T-helper 22 cell (primary cell): ENCODE measurements around the gene DDX3Y.

Experiments used
- DNase-seq: peaks from one replicate; pipeline ENCODE4 v3.0.0-alpha.2; 2020; ENCODE audit warnings: low read depth

The DDX3Y gene

DNA sequence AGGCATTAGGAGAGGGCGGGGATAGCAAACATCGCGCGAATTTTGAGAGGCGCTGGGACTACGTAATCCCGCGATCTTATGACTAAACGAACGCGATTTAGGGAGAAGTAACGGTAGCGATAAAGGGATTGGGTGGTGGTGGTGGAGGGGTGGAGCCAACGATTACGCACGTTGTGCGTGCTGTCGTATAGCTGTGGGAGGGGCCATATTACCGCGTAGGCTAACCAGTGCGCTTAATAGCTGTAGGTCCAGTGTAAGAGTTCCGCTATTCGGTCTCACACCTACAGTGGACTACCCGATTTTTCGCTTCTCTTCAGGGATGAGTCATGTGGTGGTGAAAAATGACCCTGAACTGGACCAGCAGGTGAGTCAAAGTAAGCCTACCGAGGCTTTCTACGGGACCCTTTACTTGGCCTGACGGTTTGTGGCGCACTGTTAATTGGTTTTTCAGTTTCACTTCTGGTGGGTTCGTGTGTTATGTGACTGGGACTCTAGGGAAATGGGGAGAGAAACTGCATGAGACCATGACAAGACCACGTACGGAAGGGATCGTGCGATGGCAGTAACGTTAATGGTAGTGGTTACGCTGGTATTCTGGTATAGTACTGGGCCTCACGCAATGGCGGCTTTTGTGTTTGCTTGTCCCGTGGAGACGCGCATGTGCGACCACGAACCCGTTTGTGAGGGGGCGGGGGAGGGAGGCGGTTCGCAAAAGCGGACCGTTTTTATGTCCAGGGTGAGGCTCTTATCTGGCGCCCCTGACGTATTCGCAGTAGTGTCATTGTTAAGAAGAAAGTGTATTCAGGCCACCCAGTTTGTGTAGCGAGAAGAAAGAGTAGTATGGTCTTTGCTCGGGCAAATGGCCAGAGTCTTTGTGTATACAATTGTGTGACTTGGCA, at the start of gene DDX3Y:
TSS of gene DDX3Y (plus strand) at position 251 of the 899 bp plus-strand sequence. CDS start at position 320, 69 bp downstream.
- DNase-seq = no peak

DNA sequence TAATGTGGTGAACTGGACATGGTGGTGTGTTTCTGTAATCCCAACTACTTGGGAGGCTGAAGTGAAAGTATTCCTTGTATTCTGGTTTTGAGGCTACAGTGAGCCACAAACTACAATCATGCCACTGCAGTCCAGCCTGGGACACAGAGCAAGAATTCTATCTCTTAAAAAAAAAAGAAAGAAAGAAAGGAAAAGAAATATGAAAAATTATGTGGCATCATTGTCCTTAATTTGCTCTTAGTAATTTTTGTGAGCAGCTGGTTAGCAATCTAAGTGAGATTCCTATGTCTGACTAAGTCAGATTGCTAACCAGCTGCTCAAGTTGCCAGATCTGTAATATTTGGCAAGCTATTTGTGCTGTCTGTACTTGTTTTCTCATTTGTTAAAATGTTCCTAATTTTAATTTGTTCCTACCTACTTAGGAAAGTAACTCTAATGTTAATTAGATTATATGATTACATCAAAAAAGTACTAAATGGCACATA, 48.8 kb upstream of the DDX3Y start:
- no peak for DNase-seq

DNA sequence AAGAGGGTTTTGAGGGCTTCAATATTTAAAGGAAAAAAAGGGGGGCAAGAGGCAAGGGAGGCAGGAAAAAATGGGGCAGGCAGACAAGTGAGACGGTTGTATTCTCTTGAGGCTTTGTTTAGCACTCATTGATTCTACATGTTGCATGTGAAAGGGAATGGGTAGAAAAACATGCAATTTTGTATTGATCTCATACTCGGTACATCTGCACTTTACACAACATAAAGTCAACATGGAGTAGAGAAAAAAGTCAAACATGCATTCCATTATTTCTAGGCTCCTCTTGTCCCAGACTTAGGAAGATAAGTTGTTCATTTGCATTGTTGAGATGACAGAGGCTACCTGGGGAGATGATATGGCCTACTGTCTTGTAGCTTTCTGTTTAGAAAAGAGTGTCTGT, 36.7 kb upstream of the DDX3Y start:
- no peak for DNase-seq

DNA sequence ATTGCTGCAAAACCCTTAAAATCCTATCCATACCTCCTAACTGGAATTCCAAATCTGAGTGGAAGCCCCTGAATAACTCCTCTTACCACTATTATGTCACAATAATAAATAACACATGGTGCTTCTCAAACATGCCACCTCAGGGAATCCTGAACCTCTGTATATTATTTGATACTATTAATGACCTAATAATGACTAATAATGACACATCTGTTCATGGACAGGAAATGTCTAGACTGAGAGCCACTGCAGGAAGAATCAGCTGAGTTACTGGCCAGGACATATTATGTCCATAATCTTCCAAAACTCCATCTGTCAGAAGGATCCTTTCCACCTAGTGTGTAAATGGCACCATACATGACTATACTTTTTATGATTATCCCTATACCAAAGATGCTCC, 7.7 kb upstream of the DDX3Y start:
- no peak for DNase-seq

DNA sequence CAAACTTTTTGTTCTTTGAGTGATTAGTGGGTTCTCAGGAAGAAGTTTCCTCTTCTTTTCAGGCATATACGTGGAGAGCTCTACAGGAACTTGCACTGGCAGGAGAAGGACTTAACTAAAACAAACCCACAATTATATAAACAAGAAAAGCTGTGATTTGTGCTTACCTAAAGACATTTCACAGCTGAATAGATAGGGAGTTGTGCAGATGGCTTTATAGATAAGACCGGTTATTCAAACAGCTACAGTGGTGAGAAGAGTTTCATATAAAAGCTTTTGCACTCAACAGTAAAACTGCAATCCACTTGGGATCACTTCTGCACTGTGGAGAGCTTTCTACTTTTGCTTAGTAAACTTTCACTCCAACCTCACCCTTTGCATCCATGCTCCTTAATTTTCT, 6.1 kb upstream of the DDX3Y start:
- DNase-seq = no peak

DNA sequence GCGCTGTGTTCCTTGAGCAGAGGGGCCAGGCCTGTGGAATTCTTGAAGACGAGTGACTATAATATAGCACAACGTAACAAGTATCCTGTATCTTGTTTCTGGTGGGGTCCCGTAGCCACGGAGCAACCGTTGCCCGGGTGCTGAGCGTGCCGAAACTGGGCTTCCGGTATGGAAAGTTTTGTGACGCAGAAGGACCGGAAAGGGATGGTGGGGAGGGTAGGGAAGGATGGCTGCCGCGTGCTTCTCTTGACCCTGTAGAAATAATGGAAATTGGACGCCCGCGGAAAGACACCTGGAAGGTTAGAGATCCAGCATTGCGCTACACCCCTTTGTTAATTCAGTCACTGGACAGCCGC, 827 bp downstream of the DDX3Y start:
- no peak for DNase-seq

DNA sequence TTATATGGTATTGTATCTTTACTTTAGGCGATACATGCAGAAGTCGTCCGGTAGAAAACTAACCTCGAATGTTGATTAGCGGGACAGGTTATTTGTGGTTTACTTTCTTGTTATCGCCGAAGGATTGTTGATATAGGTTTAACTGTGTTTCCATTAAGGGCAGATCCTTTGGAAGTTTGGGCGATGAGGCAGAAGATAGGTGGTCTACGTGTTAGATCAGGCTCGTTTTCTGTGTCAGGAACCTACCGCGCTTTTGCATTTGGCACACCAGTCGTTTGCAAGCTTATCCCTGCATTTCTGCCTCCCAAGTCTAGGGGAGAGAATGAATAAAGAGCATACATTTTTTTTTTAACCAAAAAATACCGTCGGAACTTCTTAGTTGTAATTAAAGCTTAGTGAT, 1.2 kb downstream of the DDX3Y start:
- DNase-seq = no peak

DNA sequence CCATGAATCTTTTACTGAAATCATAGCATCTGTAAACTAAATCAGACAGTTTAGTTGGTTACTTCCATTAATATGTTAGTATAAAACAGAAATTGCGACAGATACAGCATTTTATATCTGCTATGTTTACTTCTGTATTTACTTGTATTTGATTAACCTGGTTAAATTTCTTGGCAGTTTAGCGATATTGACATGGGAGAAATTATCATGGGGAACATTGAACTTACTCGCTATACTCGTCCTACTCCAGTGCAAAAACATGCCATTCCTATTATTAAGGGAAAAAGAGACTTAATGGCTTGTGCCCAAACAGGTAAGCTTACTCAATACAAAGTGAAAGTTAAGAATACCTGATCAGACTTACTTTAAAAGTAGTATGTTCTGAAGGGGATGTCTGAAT, 8.9 kb downstream of the DDX3Y start:
- DNase-seq = no peak

DNA sequence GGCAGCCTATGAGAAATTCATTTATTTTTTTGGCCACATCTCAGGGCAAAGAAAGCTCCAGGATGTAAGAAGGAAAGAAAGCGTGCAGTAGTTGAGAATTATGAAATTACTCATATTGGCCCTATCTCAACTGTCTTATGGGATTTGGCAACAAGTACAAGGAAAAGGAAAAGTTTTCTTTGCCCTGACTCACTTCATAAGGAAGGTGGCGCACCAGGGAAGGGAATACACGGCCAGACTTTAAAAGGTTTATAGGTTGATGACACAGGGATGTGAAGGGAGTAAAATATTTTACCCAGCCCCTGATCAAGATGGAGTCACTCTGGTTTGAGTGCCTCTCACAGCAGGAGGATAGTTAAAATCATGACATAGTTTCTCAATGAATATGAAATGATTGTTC, 23.4 kb downstream of the DDX3Y start:
- no peak for DNase-seq

DNA sequence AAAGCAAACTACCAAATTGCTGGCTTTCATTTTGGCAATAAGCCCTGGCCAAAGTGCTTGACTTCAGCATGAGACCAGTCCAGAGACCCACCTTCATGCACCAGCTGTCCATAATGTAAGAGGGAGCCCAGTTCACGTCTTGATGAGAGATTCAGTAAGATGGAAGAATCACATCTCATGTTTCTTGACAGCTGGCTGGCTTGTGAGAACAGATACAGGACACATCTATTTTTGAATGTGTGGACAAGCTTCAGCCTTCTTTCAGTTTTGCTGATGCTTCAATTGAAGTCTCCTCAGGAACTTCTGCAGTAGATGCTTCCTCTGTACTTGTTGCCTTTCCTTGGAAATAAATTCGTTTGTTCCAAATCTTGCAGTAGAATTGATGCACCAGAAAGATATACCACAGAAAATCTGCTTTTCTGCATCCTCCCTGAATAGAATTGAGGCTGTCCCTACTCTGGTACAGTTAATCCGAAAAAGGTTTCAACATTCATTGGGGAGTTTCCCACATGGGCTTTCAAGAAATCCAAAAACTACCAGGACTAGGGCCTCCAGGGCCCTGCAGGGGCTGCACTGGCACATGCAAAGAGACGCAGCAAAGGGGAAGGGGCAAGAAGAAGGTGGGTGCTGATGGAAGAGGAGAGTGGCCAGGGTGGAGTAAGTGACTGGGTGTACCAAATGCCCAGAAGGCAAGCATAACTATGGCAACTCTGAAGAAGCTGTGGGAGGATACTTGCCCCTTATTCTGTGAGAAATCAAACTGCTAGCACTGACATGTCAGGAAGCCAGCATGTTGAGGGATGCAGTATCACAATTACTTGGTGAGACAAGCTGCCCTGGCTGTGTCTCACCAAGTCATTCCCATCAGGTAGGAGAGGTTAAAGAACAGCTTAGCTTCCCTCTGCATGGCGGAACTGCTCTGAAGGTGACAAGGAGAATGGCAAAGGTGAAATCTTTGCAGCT, 37.3 kb downstream of the DDX3Y start:
- DNase-seq = no peak
